NCI-H82 (cell line): ENCODE data around the gene IDH1.
A peak's percentile ranks its signal among the peaks of the same experiment; 100 is the strongest.
"Not testable (repeated sequence)": the region's sequence is repeated elsewhere in the genome, so short reads cannot be mapped to it uniquely, and the experiment has no call there.

Experiments used
- DNase-seq: peaks from one replicate; lab custom pipeline; 2025; lab: John Stamatoyannopoulos, UW

The IDH1 gene

DNA sequence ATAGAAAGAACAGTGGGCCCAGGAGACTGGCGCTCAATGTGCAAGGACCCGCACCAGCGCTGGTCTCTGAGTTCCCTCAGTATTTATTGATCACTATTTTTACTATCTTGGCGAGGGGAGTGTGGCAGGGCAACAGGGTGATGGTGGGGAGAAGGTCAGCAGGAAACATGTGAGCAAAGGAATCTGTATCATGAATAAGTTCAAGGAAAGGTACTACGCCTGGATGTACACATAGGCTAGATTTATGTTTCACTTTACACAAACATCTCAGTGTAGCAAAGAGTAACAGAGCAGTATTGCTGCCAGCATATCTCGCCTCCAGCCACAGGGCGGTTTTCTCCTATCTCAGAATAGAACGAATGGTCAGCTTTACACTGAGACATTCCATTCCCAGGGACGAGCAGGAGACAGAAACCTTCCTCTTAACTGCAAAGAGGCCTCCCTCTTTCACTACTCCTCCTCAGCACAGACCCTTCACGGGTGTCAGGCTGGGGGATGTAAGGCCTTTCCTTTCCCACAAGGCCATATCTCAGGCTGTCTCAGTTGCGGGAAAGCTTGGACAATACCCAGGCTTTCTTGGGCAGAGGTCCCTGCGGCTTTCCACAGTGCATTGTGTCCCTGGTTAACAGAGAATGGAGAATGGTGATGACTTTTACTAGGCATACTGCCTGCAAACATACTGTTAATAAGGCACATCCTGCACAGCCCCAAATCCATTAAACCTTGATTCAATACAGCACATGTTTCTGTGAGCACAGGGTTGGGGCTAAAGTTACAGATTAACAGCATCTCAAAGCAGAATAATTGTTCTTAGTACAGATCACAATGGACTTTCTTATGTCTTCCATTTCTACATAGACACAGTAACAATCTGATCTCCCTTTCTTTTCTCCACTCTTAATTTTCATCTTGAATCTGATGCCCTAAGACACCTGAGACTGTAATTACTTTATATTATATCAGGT lies 2.3 kb upstream of the IDH1 start:
- DNase-seq, result not testable (repeated sequence)

DNA sequence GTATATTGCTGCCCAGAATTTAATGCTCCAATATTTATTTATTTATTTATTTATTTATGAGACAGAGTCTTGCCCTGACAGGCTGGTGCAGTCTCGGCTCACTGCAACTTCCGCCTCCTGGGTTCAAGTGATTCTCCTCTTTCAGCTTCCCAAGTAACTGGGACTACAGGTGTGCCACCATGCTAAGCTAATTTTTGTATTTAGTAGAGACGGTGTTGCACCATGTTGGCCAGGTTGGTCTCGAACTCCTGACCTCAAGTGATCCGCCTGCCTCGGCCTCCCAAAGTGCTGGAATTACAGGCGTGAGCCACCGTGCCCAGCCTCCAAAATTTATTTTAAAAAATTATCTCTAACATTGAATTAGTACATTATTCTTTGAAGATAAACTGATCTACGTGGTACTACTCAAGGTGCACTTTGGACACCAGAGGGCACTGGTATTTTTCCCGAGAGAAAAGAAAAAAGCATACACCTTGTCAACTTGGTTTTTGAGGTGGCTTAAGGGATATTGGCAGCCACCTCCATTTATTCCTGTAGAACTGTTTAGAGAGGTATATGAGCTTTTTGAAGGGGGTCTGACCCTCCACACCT lies 1.4 kb upstream of the IDH1 start:
- DNase-seq, result no peak

DNA sequence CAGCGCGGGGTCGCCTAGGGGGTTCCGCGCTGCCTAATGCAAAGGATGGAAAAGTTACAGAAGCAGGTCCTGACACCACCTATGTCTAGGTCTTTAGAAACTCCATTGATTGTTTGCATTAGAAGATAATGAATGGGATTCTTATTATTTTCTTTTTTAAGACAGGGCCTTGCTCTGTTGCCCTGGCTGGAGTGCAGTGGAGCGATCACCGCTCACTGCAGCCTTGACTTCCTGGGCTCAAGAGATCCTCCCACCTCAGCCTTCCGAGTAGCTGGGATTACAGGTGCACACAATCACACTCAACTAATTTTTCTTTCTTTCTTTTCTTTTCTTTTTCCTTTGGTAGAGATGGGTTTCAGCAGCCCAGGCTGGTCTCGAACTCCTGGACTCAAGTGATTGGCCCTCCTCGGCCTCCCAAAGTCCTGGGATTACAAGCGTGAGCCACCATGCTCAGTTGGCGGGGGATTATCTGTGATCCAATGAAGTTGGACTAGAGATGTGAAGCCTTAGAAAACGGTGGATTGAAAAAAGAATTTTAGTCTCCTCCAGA lies 761 bp upstream of the IDH1 start:
- DNase-seq, result peak; percentile 30

DNA sequence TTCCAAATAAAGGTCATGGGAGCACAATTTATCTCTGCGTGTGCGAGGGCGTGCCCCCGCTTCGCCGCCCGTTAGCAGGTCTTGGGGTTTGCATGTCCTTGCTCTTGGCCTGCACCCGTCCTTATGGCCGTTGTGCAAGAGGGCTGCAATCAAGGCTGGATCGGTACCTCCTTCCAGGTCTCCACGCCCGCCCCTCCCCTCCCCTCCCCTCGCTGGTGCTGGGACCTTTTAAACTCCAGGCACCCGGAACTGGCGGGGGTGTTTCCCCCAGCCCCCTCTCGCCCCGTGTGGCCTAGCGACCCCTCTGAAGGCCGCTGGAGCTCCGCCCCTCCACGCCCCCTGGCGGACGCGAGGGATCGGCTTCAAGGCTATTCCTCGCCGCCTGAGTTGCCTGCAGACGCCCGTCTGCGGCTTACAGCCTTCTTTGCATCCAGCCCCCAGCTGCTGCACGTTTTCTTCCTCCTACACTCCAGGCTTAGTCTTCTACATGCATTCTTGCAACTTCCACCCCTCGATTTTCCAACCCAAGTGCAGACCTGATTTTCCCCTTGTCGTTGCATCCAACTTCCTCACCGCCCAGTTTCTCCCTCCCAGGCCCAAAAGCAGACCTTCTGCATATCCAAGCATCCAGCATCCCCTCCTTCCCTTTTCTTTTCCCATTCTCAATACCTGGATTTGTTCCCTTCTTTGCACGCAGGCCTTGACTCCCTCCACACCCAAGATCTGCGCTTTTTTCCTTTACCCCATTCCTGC lies 577 bp downstream of the IDH1 start:
- DNase-seq, result peak; percentile 96

DNA sequence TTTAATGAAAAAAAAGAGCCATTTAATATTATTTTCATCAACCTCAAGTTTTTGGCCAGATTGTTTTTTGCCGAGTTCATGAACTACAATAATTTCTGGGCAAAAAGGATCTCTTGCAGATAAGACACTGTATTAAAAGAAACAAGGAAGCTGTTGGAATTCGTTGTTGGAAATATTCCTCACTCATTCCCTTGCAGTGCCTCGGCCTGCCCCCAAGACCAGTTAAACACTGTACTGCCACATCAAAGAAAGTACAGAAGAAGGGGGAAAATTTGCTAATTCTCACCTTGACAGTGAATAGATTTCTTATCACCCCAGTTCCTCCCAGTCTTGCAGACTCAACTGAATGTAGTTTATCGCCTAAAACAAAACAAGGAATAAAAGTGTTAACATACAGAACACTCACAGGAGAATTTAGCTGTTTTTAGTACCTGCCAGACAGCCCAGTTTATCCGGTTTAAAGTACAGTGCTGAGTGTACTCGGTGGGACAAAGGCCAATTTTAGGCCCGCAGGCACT lies 1.2 kb downstream of the IDH1 start:
- peak; percentile 33 for DNase-seq

GRCh38 chr2:208252716-208253492 lies 2.0 kb downstream of the IDH1 start:
- no peak for DNase-seq

GRCh38 chr2:208251098-208251497 lies 3.8 kb downstream of the IDH1 start:
- no peak for DNase-seq

GRCh38 chr2:208250388-208250787 lies 4.5 kb downstream of the IDH1 start:
- DNase-seq, result no peak

DNA sequence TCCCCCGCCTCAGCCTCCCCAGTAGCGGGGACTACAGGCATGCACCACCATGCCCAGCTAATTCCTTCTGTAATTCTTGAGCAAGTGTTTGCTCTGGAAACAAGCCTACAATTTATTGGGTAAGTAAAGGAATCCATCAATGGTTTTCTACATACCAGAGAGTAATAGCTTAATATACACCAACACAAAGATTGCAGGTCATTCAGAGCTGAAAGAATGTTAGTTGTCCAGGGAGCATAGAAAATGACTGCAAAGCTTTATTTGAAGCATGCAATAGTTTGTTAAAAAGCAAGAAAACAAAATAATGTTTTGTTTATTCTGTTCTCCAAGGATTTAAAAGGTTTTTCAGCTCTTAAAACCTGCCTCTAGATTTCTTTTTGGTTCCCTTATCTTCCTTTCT lies 5.6 kb downstream of the IDH1 start:
- no peak for DNase-seq

DNA sequence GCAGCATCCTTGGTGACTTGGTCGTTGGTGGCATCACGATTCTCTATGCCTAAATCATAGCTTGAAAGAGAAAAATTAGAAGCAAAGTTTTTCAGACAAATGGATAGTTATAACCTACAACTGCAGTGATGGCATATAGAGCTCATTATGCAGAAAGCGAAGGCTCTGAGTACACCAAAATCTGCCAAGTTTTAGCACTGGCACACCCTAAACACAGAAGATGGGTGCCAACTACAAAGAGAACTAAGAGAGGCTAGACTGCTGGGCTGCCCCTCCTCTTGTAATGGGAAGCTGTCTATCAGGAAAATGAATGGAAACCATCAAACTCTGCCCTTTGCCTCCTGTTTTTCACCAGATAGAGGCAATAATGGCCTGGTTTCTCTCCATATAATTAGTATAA lies 6.3 kb downstream of the IDH1 start:
- no peak for DNase-seq

DNA sequence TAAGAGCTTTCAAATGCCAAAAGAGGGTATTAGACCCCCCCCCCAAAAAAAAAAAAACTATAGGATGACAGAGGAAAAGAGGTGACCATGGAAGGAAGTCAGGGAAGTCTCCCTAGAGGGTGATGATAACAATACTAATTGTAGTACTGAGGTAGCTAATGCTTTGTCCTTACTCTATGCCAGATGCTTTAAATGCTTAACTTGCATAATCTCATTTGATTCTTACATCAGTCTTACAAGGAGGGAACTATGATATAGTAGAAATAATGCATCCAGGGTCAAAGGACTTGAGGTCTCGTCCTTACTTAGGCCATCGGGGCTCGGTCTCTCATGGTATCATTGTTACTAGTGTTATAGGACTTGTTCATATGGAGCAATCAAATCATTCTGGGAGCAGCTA lies 9.1 kb downstream of the IDH1 start:
- peak; percentile 59 for DNase-seq

- DNase-seq, result no peak
These were observed 10.4 kb downstream of the IDH1 start for GRCh38 chr2:208244422-208244821.

DNA sequence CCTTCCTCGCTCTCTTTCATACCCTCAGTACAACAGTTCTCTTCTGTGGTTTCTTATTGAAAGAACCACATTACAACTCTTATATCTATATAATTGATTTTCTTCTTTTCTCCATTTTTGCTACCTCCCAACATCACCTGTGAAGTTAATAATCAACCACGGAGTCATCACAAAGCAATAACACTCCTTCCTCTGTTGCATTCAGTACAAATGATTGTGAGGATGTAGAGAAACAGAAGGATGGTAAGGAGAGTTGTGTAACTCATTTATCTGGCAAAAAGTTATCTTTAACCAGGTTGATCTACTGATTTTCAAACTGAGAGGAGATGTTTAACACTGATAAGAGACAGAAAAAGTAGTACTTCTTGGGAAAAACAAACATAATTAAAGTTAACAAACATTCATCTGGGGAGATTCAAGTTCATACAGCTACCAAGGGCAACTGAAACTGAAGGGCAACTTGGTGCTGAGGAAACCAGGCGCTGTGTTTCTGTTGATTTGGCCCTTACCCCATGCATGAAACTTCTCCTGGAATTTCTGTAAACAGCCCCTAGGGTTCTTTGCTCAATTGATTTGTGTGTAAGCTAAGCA lies 14.2 kb downstream of the IDH1 start:
- no peak for DNase-seq

DNA sequence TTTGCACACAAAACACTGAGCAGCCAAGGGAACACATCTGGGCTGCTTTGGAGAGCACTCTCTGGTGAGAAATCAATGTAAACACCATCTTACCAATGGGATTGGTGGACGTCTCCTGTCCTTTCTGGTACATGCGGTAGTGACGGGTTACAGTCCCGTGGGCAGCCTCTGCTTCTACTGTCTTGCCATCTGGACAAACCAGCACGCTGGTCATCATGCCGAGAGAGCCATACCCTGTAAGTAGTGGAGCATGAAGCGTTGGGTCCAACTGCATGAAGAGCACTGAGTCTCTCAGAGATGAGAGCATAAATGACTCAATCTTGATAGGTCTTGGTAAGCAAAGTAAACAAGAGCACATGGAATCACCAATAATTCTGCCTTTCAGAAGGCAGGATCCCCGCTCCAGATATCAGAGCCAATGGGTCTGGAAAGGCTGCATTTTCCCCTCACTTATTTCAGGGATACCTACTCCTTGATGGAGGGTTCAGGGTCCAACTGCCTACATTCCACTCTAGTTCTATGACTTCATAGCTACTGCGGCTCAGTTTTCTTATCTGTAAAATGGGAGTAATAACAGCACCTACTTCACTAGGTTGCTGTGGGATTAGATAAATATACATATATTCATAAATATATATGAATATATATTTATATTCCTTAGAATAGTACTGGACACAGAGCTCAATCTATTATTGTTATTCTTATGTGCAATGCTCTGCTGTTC lies 14.9 kb downstream of the IDH1 start:
- no peak for DNase-seq

DNA sequence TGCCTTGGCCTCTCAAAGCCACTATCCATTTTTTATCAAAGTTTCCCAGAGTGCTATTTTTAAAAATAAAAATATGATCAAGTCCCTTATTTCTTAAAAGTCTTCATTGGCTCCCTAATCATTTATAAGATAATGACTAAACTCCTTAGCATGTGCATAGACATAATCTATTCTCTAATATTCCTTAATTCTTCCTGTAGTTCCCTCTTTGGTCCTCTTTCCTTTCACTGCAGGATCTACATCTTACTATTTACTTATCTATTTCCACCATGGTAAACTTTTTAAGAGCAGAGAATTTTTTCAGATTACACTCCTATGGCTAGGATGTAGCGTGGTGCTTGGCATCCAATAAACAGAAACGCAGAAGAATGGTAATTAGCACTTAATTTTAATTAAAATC lies 19.0 kb downstream of the IDH1 start:
- DNase-seq, result no peak

GRCh38 chr2:208234786-208235185 lies 20.1 kb downstream of the IDH1 start:
- no peak for DNase-seq

GRCh38 chr2:208228476-208228875 lies 26.4 kb downstream of the IDH1 start:
- DNase-seq, result no peak

DNA sequence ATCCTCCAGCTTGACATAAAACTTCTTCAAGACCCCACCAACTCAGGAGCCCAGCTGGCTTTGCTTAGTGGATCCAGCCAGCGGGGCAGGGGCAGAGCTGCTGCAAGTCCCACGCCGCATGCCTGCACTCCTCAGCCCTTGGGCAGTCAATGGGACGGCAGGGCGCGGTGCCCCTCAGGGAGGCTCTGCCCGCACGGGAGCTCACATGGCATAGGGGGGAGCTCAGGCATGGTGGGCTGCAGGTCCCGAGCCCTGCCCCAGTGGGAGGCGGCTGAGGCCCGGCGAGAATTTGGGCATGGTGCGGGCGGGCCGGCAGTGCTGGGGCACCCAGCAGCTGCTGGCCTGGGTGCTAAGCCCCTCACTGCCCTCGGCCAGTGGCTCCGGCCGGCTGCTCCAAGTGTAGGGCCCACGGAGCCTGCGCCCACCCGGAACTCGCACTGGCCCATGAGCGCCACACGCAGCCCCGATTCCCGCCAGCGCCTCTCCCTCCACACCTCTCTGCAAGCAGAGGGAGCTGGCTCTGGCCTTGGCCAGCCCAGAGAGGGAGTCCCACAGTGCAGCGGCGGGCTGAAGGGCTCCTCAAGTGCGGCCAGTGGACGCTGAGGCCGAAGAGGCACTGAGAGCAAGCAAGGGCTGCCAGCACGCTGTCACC lies 27.2 kb downstream of the IDH1 start:
- no peak for DNase-seq

DNA sequence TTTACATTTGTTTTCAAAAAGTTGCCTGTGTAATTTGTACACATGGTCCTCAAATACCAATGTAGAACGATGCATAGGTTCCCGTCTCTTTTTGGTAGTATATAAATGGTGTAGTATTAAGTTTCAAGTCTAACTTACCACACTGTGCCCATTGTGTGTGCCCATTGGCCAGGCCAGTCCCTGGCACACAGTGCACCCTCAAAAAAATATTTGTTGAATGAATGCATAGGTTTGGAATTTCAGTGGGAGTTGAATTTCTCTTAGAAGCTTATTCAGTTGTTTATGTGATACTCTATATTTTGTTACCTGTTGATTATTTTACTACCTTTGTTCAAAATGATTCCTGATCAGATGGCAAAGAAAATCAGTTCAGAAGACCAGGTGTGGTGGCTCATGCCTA lies 30.1 kb downstream of the IDH1 start:
- no peak for DNase-seq

GRCh38 chr2:208222351-208222750 lies 32.5 kb downstream of the IDH1 start:
- no peak for DNase-seq
